Urothelium cell line (cell line): ENCODE measurements around the gene HMX1.

Source experiments
- DNase-seq: peaks from one replicate; pipeline ENCODE4 v3.0.0; 2011; ENCODE audit warnings: low spot score, mixed read lengths
- FAIRE-seq: peaks from 2 replicates; lab custom pipeline; 2011; peaks lifted over from hg19 to GRCh38; lab: Jason Lieb, UNC

HMX1 gene

DNA sequence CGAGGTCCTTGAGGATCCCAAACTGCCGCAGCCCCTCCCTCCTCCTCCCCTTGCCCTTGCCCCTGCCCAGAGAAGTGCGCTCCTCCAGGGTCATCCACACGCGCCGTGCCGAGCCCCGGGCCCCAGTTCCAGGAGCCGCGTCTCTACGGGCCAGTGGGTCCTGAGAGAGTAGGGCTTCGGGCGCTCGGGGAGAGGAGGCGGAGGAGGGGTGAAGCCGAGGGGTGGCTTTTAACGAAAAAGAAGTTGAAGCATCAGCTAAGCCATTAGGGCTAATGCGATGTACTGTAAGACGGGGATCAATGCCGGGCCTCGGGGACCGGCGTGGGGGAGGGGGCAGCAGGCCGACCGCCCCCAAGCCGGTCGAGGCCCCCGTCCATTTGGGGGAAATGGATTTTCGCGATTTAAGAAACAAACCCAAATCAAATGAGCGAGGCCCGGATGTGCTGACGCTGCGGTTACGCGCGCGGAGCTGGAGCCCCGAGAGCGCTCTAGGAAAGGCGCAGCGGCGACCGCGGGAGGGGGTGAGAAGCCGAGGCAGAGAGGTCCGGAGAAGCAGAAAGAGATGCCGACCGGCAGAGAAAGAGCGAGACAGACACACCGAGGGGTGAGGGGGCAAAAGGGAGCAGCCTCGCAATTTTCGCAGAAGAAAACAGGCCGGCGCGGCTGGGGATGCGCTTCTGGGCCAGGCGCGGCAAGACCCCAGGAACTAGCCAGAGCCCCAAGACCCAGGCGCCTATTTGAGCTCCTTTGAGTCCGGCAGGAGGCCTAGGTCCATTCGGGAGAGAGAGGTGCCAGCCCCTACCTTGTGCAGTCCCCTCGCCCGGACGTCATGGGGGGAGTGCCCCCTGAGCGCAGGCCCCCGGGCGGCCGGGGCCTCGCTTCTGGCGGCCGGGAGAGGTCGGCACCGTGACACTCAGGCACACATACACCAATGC, 13.6 kb downstream of the HMX1 start:
- no peak for DNase-seq
- FAIRE-seq = no peak

DNA sequence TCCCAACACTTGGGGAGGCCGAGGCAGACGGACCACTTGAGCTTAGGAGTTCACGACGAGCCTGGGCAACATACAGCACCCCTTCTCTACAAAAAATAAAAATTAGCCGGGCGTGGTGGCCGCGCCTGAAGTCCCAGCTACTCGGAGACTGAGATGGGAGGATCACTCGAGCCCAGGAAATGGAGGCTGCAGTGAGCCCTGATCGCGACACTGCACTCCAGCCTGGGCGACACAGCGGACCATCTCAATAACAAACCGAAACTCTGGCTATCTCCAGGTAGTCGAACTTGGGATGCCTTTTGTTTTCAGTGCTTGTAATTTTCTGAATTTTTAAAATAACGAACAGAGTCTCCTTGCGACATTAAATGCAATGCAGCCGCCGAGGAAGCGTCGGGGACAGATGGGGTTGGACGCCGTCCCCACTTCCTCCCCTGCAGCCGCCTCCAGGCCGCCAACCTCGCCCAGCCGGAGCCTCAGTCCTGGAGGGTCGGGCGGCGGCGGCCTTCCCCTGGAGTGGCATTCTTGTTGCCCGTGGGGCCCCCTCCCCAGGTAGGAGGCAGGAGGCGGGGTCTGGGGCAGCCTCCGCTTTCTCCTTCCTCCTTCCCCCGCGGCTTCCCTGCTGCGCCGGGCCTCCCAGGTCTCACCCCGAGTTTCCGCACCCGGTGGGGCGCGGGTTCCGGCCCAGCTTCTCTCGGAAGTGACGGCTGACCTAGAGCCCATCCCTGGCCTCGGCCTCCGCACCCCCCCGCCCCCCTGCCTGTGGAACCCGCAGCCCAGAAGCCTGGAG, 14.6 kb downstream of the HMX1 start:
- no peak for DNase-seq

GRCh38 chr4:8855818-8856245, 15.8 kb downstream of the HMX1 start:
- DNase-seq (no peak), FAIRE-seq (no peak)

More for the DNA sequence above, 14.6 kb downstream of the HMX1 start:
- no peak for FAIRE-seq

DNA sequence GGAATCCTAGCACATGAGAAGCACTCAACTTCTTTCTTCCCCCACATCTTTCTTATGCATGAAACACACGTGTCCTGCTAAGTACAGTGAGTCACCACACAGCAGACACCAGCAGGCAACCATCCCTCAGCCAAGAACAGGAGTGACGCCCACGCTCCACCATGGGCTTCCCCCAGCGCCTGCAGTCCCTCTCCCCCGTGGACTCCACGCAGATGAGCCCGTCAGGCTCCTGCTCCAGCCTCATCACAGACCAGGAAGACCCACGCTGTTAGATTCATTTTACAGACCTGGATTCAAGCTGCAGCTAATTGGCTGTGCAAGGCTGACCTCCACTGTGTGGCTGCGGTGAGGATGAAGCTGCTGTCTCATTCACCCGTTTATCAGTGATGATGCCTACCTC, 16.7 kb downstream of the HMX1 start:
- DNase-seq (peak; percentile 60), FAIRE-seq (no peak)

- DNase-seq (no peak), FAIRE-seq (no peak)
Measured at GRCh38 chr4:8854016-8854415, 17.6 kb downstream of the HMX1 start.

- DNase-seq = no peak
- FAIRE-seq = no peak
Measured at GRCh38 chr4:8853249-8853648, 18.4 kb downstream of the HMX1 start.

GRCh38 chr4:8852118-8852704, 19.4 kb downstream of the HMX1 start:
- FAIRE-seq = no peak
- DNase-seq = no peak

DNA sequence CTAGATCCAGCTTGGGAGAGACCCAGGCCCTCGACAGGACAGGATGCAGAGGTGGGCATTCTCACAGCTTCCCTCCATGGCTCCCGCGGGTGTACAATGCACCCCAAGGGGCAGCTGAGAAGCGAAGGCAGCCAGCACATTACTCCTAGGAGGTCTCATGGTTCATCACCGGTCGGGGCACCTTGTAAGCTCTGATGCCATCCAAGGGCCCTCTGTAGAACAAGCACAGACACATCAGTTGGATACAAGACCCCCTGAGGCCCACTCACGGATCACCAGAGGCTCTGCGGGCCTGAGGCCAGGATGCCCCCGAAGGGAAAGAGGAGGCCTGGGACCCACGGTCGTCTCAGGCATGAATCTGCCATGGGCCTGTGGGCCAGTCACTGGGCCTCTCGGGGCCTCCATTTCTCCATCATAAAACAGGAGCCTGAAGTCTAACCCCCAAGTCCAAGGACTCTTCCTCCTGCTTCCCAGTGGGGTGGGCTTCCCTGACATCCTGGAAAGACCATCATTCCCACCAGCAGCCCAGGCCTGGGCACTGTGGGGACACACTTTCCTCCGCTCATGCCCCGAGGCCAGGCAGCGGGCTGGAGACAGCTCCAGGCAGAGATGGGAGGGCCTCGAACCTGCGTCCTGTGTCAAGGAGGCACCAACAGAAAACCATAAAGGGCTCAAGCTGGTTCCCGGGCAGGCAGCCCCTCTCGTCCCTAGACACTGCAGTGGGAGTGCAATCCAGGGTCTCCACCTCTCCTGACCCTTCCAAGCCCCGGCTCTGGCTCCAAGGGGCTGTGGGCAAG, 20.1 kb downstream of the HMX1 start:
- no peak for FAIRE-seq

GRCh38 chr4:8850830-8851188, 20.8 kb downstream of the HMX1 start:
- FAIRE-seq (no peak), DNase-seq (no peak)

More for the DNA sequence above, 20.1 kb downstream of the HMX1 start:
- DNase-seq = no peak

- FAIRE-seq (no peak), DNase-seq (no peak)
Measured at GRCh38 chr4:8850074-8850829, 21.4 kb downstream of the HMX1 start.

GRCh38 chr4:8849266-8850073, 22.2 kb downstream of the HMX1 start:
- no peak for DNase-seq

GRCh38 chr4:8848507-8849265, 23.0 kb downstream of the HMX1 start:
- FAIRE-seq = no peak
- no peak for DNase-seq

More at GRCh38 chr4:8849266-8850073, 22.2 kb downstream of the HMX1 start:
- FAIRE-seq = no peak

DNA sequence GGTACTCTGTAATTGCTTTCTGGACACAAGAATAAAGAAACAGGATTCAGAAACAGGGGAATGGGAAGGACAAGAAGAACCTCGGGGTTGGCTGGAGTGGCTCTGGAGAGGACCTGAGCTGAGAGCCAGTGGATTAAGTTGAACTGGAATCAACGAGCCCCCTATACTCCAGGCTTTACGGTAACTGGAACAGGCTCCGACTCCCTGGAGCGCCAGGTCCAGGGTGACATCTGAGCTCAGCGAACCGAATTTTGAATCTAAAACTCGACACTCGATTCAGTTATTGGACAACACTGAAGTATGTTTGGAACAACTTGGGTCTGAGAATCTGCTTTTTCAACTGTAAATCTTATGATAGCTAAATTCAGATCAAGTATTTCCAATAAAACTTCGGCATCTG, 23.9 kb downstream of the HMX1 start:
- FAIRE-seq = no peak
- peak; percentile 49 for DNase-seq

- FAIRE-seq (no peak), DNase-seq (no peak)
Measured at GRCh38 chr4:8847331-8847730, 24.3 kb downstream of the HMX1 start.

DNA sequence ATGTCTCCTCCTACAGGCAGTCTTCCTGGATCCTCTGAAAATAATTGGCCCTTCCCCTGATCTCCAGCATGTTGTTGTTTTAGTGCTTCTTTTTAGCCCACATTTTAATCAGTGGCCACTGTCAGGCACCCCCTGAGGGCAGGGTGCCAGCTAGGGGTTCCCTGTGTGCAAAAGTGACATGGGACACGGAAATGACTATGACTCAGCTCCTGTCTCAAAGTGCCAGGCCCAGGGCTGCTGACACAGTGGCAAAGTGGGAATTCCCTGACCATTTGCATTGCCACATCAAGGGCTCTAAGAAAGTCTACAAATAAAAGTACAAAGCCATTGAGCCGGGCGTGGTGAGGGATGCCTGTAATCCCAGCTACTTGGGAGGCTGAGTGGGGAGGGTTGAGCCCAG, 24.8 kb downstream of the HMX1 start:
- DNase-seq (no peak), FAIRE-seq (no peak)

DNA sequence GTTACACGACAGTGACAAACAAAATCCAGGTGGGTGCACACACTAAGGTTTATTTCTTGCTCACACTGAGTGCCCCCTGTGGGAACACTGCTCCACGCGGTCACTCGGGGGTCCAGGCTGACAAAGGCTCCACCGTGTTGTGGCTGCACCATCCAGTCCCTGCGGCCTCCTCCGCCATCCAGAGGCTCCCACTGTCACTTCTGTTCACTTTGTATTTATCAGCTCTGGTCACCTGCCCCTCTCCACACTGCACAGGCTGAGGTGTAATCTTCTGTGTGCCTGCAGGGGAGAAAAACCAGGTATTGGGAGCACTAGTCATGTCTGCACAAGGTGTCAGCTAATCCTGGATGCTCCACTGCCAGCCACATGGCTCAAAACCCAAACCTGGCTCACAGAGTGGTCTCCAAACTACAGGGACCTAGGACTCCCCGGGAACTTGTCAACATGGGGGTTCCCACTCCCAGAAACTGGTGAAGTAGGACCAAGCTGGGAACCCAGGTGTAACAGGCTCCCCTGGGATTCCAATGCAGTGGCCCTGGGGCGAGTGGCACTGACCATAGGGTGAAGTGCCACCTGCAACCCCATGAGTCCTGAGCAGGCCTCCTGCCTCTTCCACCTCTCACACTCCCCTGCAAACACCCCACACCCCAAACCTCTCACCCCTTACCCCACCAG, 25.5 kb downstream of the HMX1 start:
- FAIRE-seq (no peak), DNase-seq (no peak)

DNA sequence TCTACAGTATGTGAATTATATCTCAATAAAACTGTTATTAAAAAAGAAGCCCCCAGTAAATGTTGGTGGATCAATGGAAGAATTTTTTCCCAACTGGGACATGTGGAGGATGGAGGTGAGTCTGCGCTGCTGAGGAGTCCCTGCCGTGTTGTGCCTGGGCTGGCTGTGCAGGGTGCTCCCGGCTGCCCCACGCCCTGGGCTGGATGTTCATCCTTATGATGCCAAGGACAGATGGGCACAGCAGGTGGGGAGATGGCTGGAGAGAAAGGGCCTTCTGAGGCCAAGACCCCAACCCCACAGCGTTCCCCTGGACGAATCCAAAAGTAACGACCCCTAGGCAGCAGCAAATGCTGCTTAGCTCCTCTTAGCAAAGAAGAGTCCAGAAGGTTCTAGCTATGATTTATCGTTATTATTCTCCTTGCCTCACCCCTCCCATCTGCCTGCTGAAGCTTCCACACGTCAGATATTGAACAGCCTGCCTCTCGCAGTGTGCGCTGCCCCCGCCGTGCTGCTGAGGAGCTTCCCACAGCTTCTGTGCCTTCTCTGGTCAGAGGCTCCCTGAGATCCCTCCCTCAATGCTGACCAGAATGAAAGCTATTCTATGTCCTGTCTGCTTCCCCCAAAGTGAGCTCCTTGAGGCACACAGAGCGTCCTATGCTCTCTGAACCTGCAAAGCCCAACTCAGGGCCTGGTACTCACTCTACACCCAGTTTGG, 26.5 kb downstream of the HMX1 start:
- DNase-seq = no peak
- no peak for FAIRE-seq
